Panc1 (cell line): ENCODE measurements around the gene CARMIL1.

Source experiments
- POLR2AphosphoS5 ChIP-seq: IDR thresholded peaks from 2 replicates; pipeline ENCODE4 v1.6.1; 2012; ENCODE audit warnings: mild to moderate bottlenecking, low read depth, low read length, moderate library complexity
- TCF7L2 ChIP-seq: IDR thresholded peaks from 2 replicates; pipeline ENCODE4 v1.6.1; 2011; ENCODE audit warnings: mild to moderate bottlenecking, low read depth, low read length, inconsistent platforms
- TF ChIP-seq, protein P1 (sequence below): fragments of 450-650 bp; IDR thresholded peaks from 2 replicates; pipeline ENCODE4 v1.5.1; 2017; ENCODE audit warnings: mild to moderate bottlenecking

DNA sequence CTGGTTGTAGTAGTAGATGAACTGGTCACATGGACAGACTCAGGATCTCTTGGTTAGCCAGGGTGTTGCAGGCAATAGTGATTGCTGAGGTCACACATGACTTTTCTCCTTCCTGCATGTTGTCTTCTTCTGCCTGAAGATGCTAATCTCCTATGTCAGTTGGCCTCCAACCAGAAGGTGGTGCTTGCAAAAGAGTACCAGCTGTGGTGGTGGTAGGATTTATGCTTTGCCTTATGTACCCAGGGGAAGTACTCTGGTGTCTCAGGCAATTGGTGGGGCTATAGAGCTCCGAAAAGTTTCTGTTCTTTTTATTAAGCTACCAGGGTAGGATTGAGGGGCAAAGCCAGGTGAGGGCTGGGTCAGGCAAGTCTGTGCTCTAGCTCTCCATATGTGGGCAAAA lies 98.5 kb downstream of the CARMIL1 start:
- TF ChIP-seq POLR2AphosphoS5 (no peak), TCF7L2 (no peak)
- TF ChIP-seq, protein P1, sequence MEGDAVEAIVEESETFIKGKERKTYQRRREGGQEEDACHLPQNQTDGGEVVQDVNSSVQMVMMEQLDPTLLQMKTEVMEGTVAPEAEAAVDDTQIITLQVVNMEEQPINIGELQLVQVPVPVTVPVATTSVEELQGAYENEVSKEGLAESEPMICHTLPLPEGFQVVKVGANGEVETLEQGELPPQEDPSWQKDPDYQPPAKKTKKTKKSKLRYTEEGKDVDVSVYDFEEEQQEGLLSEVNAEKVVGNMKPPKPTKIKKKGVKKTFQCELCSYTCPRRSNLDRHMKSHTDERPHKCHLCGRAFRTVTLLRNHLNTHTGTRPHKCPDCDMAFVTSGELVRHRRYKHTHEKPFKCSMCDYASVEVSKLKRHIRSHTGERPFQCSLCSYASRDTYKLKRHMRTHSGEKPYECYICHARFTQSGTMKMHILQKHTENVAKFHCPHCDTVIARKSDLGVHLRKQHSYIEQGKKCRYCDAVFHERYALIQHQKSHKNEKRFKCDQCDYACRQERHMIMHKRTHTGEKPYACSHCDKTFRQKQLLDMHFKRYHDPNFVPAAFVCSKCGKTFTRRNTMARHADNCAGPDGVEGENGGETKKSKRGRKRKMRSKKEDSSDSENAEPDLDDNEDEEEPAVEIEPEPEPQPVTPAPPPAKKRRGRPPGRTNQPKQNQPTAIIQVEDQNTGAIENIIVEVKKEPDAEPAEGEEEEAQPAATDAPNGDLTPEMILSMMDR = no peak
